Measurements from ENCODE around the gene STRN4. TPM values are rescaled to one million over a fixed set of nuclear protein-coding genes. Genes with fewer than 3 reads are reported as not detected.

STRN4 gene
- total RNA-seq, 1 donor from 2014 or later, result 51.4 TPM

Small RNA genes within 50 kb of the gene (microRNA-seq; reads per million reads assigned to microRNA genes)
- 2.5 reads per million for gene MIR320E

Other genes with a start within 250 kb of the STRN4 start
- 378 TPM for gene CALM3, start 145.1 kb downstream of the STRN4 start, total RNA-seq
- 3.8 TPM for gene PTGIR, start 121.4 kb downstream of the STRN4 start, total RNA-seq
- not detected for gene GNG8, start 110.2 kb downstream of the STRN4 start, total RNA-seq
- gene DACT3, start 85.3 kb downstream of the STRN4 start, total RNA-seq, result 14.1 TPM
- 9.6 TPM for gene PRKD2, start 29.3 kb downstream of the STRN4 start, total RNA-seq
- gene FKRP, start 393 bp downstream of the STRN4 start, total RNA-seq, result 16.2 TPM
- gene SLC1A5, start 42.1 kb upstream of the STRN4 start, total RNA-seq, result 10.1 TPM
- gene AP2S1, start 104.4 kb upstream of the STRN4 start, total RNA-seq, result 94.7 TPM
- gene ARHGAP35, start 114.5 kb upstream of the STRN4 start, total RNA-seq, result 64.4 TPM

All from Right ventricle myocardium inferior (tissue), 1 donor.